HT-29 (cell line): ENCODE data around the gene PDE4B. TPM values are rescaled to one million over a fixed set of nuclear protein-coding genes. Genes with fewer than 3 reads are reported as not detected.

Experiments used
- DNase-seq: peaks from one replicate; pipeline ENCODE4 v3.0.0-alpha.2; 2015; ENCODE audit warnings: low spot score
- total RNA-seq: library from RNA; depleted of rRNA; stranded (reverse); fragments of >200 nt; shearing (Covaris generic); gene quantifications from 2 replicates; pipeline ENCODE4 v1.2.3, GENCODE V29; 2014

PDE4B gene
- total RNA-seq, 1 experiment from 2014 or later = 0.13 TPM

- no peak for DNase-seq
These were observed 492.1 kb downstream of the PDE4B start for GRCh38 chr1:66284746-66285145.

GRCh38 chr1:66285618-66286270 is 493.0 kb downstream of the PDE4B start:
- no peak for DNase-seq

- no peak for DNase-seq
These were observed 493.6 kb downstream of the PDE4B start for GRCh38 chr1:66286307-66286706.

- no peak for DNase-seq
These were observed 495.4 kb downstream of the PDE4B start for GRCh38 chr1:66288048-66288447.

GRCh38 chr1:66290761-66291530 is 498.3 kb downstream of the PDE4B start:
- no peak for DNase-seq

GRCh38 chr1:66291531-66291864 is 498.8 kb downstream of the PDE4B start:
- no peak for DNase-seq

GRCh38 chr1:66292305-66292704 is 499.6 kb downstream of the PDE4B start:
- DNase-seq = no peak

- no peak for DNase-seq
These were observed 500.2 kb downstream of the PDE4B start for GRCh38 chr1:66292944-66293343.

GRCh38 chr1:66294707-66295370 is 502.1 kb downstream of the PDE4B start:
- no peak for DNase-seq

- no peak for DNase-seq
These were observed 503.1 kb downstream of the PDE4B start for GRCh38 chr1:66295803-66296202.

GRCh38 chr1:66296370-66296769 is 503.7 kb downstream of the PDE4B start:
- DNase-seq = no peak

- DNase-seq = no peak
These were observed 504.3 kb downstream of the PDE4B start for GRCh38 chr1:66296951-66297350.

GRCh38 chr1:66298464-66298863 is 505.8 kb downstream of the PDE4B start:
- DNase-seq = no peak

GRCh38 chr1:66300280-66300971 is 507.7 kb downstream of the PDE4B start:
- DNase-seq = no peak

- no peak for DNase-seq
These were observed 508.3 kb downstream of the PDE4B start for GRCh38 chr1:66300972-66301451.

- DNase-seq = no peak
These were observed 509.6 kb downstream of the PDE4B start for GRCh38 chr1:66302184-66302742.

GRCh38 chr1:66302815-66303214 is 510.1 kb downstream of the PDE4B start:
- DNase-seq = no peak

GRCh38 chr1:66303646-66304045 is 511.0 kb downstream of the PDE4B start:
- DNase-seq = no peak

- no peak for DNase-seq
These were observed 511.4 kb downstream of the PDE4B start for GRCh38 chr1:66304128-66304527.

- DNase-seq = no peak
These were observed 513.2 kb downstream of the PDE4B start for GRCh38 chr1:66305927-66306326.

GRCh38 chr1:66309006-66309741 is 516.5 kb downstream of the PDE4B start:
- DNase-seq = no peak
